Left forelimb (tissue), 1 donor: ENCODE data around the gene TTC39B.

ENCODE experiments used
- DNase-seq: peaks from one replicate; pipeline ENCODE4 v3.0.0-alpha.2; 2018; ENCODE audit warnings: low spot score

Gene TTC39B

GRCh38 chr9:15300218-15300617 is 6.8 kb downstream of the TTC39B start:
- DNase-seq = no peak

- DNase-seq = no peak
Measured at GRCh38 chr9:15299374-15299939, 7.6 kb downstream of the TTC39B start.

- no peak for DNase-seq
Measured at GRCh38 chr9:15298362-15298761, 8.7 kb downstream of the TTC39B start.

GRCh38 chr9:15295761-15296405 is 11.1 kb downstream of the TTC39B start:
- no peak for DNase-seq

GRCh38 chr9:15294604-15295003 is 12.4 kb downstream of the TTC39B start:
- no peak for DNase-seq

GRCh38 chr9:15293804-15294316 is 13.2 kb downstream of the TTC39B start:
- DNase-seq = no peak

GRCh38 chr9:15293084-15293483 is 13.9 kb downstream of the TTC39B start:
- no peak for DNase-seq

- no peak for DNase-seq
Measured at GRCh38 chr9:15289603-15290002, 17.4 kb downstream of the TTC39B start.

- no peak for DNase-seq
Measured at GRCh38 chr9:15287309-15287708, 19.7 kb downstream of the TTC39B start.

- DNase-seq = no peak
Measured at GRCh38 chr9:15286161-15286821, 20.7 kb downstream of the TTC39B start.

GRCh38 chr9:15282567-15283285 is 24.3 kb downstream of the TTC39B start:
- DNase-seq = no peak

GRCh38 chr9:15280647-15281046 is 26.4 kb downstream of the TTC39B start:
- DNase-seq = no peak

- DNase-seq = no peak
Measured at GRCh38 chr9:15278839-15279238, 28.2 kb downstream of the TTC39B start.

- no peak for DNase-seq
Measured at GRCh38 chr9:15278091-15278687, 28.8 kb downstream of the TTC39B start.

GRCh38 chr9:15277400-15278090 is 29.5 kb downstream of the TTC39B start:
- DNase-seq = no peak

GRCh38 chr9:15276328-15276938 is 30.6 kb downstream of the TTC39B start:
- DNase-seq = no peak

- no peak for DNase-seq
Measured at GRCh38 chr9:15274425-15274824, 32.6 kb downstream of the TTC39B start.

GRCh38 chr9:15272377-15272928 is 34.6 kb downstream of the TTC39B start:
- DNase-seq = no peak

- no peak for DNase-seq
Measured at GRCh38 chr9:15271403-15271802, 35.6 kb downstream of the TTC39B start.

- DNase-seq = no peak
Measured at GRCh38 chr9:15268782-15269181, 38.2 kb downstream of the TTC39B start.

- no peak for DNase-seq
Measured at GRCh38 chr9:15268317-15268716, 38.7 kb downstream of the TTC39B start.
